K562 (cell line): ENCODE data around the gene KHDC1L. TPM values are rescaled to one million over a fixed set of nuclear protein-coding genes. Genes with fewer than 3 reads are reported as not detected.

Experiments
- BACH1 ChIP-seq: fragments of 200-800 bp; sonication (Bioruptor generic); IDR thresholded peaks from 2 replicates; pipeline ENCODE4 v1.6.1; 2016; ENCODE audit warnings: missing genetic modification characterization, missing compliant biosample characterization
- FOXJ2 ChIP-seq: fragments of 200-800 bp; sonication (Bioruptor generic); IDR thresholded peaks from 2 replicates; pipeline ENCODE4 v1.6.1; 2016; ENCODE audit warnings: missing genetic modification characterization, missing compliant biosample characterization
- MCM5 ChIP-seq: fragments of 450-650 bp; IDR thresholded peaks from 2 replicates; pipeline ENCODE4 v1.6.1; 2016; ENCODE audit warnings: low read depth
- NBN ChIP-seq: fragments of 450-650 bp; IDR thresholded peaks from 2 replicates; pipeline ENCODE4 v1.6.1; 2016; ENCODE audit warnings: low read depth, mild to moderate bottlenecking
- TAF1 ChIP-seq: IDR thresholded peaks from 2 replicates; pipeline ENCODE4 v1.6.1; 2011; ENCODE audit warnings: mild to moderate bottlenecking, low read length, moderate library complexity; ENCODE audit not compliant: insufficient read depth, control insufficient read depth, severe bottlenecking; ENCODE audit errors: extremely low read depth
- ZBTB11 ChIP-seq, 3 experiments: fragments of 200-800 bp in 1 of 3; fragments of 250-450 bp in 1 of 3; fragments of 450-650 bp in 1 of 3; sonication (Bioruptor Pico) in 1 of 3; sonication (Bioruptor generic) in 1 of 3; formaldehyde crosslinking in 1 of 3; IDR thresholded peaks; 2 replicates each; pipeline versions ENCODE4 v1.6.1 to v1.8.0; 2016 to 2022; ENCODE audit warnings: mild to moderate bottlenecking in 2 of 3, missing genetic modification characterization in 2 of 3, missing compliant biosample characterization in 1 of 3, moderate library complexity in 1 of 3
- ZBTB40 ChIP-seq, 2 experiments: fragments of 450-650 bp in 1 of 2; sonication (generic) in 1 of 2; formaldehyde crosslinking in 1 of 2; IDR thresholded peaks; 2 replicates each; pipeline versions ENCODE4 v1.7.1 to v1.9.0; 2016 to 2022; ENCODE audit warnings: inconsistent platforms in 1 of 2, mild to moderate bottlenecking in 1 of 2, missing genetic modification reagents in 1 of 2
- ZNF224 ChIP-seq: sonication (generic); formaldehyde crosslinking; IDR thresholded peaks from 2 replicates; pipeline ENCODE4 v1.8.0; 2022; ENCODE audit warnings: mild to moderate bottlenecking, missing genetic modification reagents
- ZNF23 ChIP-seq: fragments of 250-450 bp; sonication (Bioruptor Pico); IDR thresholded peaks from 2 replicates; pipeline ENCODE4 v1.4.0; 2020; ENCODE audit warnings: mild to moderate bottlenecking
- ZNF408 ChIP-seq: fragments of 250-450 bp; sonication (Bioruptor Pico); IDR thresholded peaks from 2 replicates; pipeline ENCODE4 v1.4.0; 2020; ENCODE audit warnings: low read depth, mild to moderate bottlenecking, moderate library complexity
- ZNF445 ChIP-seq: fragments of 250-450 bp; sonication (Bioruptor Pico); IDR thresholded peaks from 2 replicates; pipeline ENCODE4 v1.4.0; 2020; ENCODE audit warnings: low read depth, mild to moderate bottlenecking, moderate library complexity
- ZNF584 ChIP-seq: fragments of 200-800 bp; sonication (Bioruptor generic); IDR thresholded peaks from 2 replicates; pipeline ENCODE4 v1.6.1; 2016; ENCODE audit warnings: low read depth, mild to moderate bottlenecking, missing genetic modification characterization, missing compliant biosample characterization
- polyA plus RNA-seq, 8 experiments: library from polyadenylated mRNA; depleted of rRNA in 4 of 8; stranded (reverse) in 5 of 8; unstranded in 3 of 8; fragments of >200 nt; fragmentation: Nextera tagmentation in 2 of 8; fragmentation: Illumina TruSeq in 1 of 8; extraction: Ambion mirVana in 2 of 8; extraction: Trizol in 1 of 8; gene quantifications; 2 replicates each; pipeline versions ENCODE4 v1.2.1 to v1.2.3, GENCODE V29; 2011 to 2014; ENCODE audit warnings: inconsistent platforms in 1 of 8, missing spikeins in 1 of 8
- total RNA-seq, 7 experiments: library from RNA; depleted of rRNA in 6 of 7; stranded (reverse); fragments of >200 nt in 6 of 7; fragmentation: Illumina TruSeq in 2 of 7; extraction: Trizol in 2 of 7; gene quantifications; 2 replicates each; pipeline versions ENCODE4 v1.2.1 to v1.2.3, GENCODE V29; 2011 to 2021; ENCODE audit warnings: low replicate concordance in 1 of 7

Gene KHDC1L
- total and polyA plus RNA-seq, 9 of the 15 experiments (the other 6 are each of a cell fraction or from before 2014, with no cell fraction given), result 0.33 to 1.9 (median 0.54) TPM

GRCh38 chr6:73262671-73263569 lies 37.6 kb upstream of the KHDC1L start, which contains the start of gene KHDC1 (continued):
- TF ChIP-seq TAF1 (no peak), ZNF23 (CRISPR knock-in tag) (no peak), ZNF584 (no peak), ZBTB40 (IDR thresholded peaks at IDR 0.05) (peak; percentile 74), ZBTB40 (CRISPR knock-in tag; IDR thresholded peaks at IDR 0.05) (no peak), MCM5 (no peak), BACH1 (no peak), ZNF224 (CRISPR knock-in tag) (no peak), FOXJ2 (tag) (no peak), ZNF445 (CRISPR knock-in tag) (no peak), NBN (no peak), ZNF408 (no peak), ZBTB11 (CRISPR knock-in tag; IDR thresholded peaks at IDR 0.05) (peak in 1 of 3 experiments; percentile 58; a peak in 1 of 6 replicates)
